Nephron progenitor cell (in vitro differentiated cells): ENCODE data around the gene TMEM255B.

Experiments
- DNase-seq: peaks from one replicate; pipeline ENCODE4 v3.0.0; 2021
- H3K27ac Mint-ChIP-seq: 2 replicates; pipeline ENCODE4 v1.8.0; 2021; ENCODE audit warnings: mild to moderate bottlenecking, moderate library complexity, mixed read lengths
- H3K27me3 Mint-ChIP-seq: 2 replicates; pipeline ENCODE4 v1.8.0; 2021; ENCODE audit warnings: mild to moderate bottlenecking, low read depth, mixed read lengths; ENCODE audit not compliant: poor library complexity
- H3K36me3 Mint-ChIP-seq: 2 replicates; pipeline ENCODE4 v1.8.0; 2021; ENCODE audit warnings: low read depth, mixed read lengths
- H3K4me1 Mint-ChIP-seq: 2 replicates; pipeline ENCODE4 v1.8.0; 2021; ENCODE audit warnings: mixed read lengths
- H3K4me3 Mint-ChIP-seq: 2 replicates; pipeline ENCODE4 v1.8.0; 2021; ENCODE audit warnings: mild to moderate bottlenecking, moderate library complexity, mixed read lengths
- H3K9me3 Mint-ChIP-seq: 2 replicates; pipeline ENCODE4 v1.8.0; 2021; ENCODE audit warnings: mild to moderate bottlenecking, moderate library complexity, mixed read lengths
- TF ChIP-seq, protein P1 (sequence below): fragments of 200-600 bp; sonication (generic); IDR thresholded peaks from 2 replicates; pipeline ENCODE4 v1.5.0; 2021; ENCODE audit warnings: antibody characterized with exemption

TMEM255B gene

GRCh38 chr13:113763961-113764792 lies 5.2 kb downstream of the TMEM255B start:
- H3K36me3 Mint-ChIP-seq, result no peaks in the 10 kb centered on the region
- H3K27me3 Mint-ChIP-seq, result peaks cover 67% of the 10 kb centered on the region
- peaks cover 7% of the 10 kb centered on the region for H3K4me1 Mint-ChIP-seq
- no peak for DNase-seq
- H3K27ac Mint-ChIP-seq, result no peak overlapping the region
- H3K4me3 Mint-ChIP-seq, result no peak overlapping the region
- TF ChIP-seq, protein P1, sequence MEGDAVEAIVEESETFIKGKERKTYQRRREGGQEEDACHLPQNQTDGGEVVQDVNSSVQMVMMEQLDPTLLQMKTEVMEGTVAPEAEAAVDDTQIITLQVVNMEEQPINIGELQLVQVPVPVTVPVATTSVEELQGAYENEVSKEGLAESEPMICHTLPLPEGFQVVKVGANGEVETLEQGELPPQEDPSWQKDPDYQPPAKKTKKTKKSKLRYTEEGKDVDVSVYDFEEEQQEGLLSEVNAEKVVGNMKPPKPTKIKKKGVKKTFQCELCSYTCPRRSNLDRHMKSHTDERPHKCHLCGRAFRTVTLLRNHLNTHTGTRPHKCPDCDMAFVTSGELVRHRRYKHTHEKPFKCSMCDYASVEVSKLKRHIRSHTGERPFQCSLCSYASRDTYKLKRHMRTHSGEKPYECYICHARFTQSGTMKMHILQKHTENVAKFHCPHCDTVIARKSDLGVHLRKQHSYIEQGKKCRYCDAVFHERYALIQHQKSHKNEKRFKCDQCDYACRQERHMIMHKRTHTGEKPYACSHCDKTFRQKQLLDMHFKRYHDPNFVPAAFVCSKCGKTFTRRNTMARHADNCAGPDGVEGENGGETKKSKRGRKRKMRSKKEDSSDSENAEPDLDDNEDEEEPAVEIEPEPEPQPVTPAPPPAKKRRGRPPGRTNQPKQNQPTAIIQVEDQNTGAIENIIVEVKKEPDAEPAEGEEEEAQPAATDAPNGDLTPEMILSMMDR, result no peak
- no peaks in the 10 kb centered on the region for H3K9me3 Mint-ChIP-seq

DNA sequence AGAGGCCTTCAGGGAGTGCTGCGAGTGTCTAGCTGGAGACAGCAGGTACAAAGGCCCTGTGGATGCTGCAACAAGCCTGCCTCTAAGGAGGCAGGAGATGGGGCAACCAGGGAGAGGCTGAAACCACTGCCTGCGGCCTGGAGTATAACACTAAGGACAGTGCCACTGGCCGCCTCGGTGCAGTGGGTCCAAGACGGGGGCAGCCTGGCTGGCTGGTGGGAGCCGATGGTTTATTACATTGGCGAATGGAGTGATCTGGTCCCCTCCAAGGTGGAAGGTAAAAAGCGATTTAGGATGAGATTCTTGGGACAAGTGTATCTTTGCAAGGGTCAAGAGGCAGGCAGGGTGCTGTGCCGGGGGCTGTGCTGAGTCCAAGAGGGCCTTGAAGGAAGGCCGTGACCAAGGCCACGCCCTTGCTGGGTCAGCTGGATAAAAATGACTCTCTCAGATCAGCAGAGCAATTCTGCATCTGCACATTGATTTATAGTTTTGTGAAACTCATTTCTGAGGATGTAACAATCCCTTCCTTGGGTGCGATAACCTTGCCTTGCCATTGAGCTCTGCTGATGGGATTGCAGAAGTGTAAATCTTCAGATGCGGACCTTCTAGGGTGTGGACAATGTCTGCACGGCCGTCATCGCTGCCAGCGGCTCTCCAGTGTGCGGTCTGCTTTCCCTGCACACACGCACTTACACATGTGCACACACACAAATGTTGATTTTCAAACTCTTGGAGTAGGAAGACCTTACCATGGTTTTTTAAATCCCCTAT lies 6.0 kb downstream of the TMEM255B start:
- H3K4me1 Mint-ChIP-seq, result peaks cover 4% of the 10 kb centered on the region
- no peak for DNase-seq
- no peaks in the 10 kb centered on the region for H3K36me3 Mint-ChIP-seq
- TF ChIP-seq, protein P1, result no peak
- H3K4me3 Mint-ChIP-seq, result no peak overlapping the region
- H3K9me3 Mint-ChIP-seq, result no peaks in the 10 kb centered on the region
- H3K27me3 Mint-ChIP-seq, result peaks cover 59% of the 10 kb centered on the region
- no peak overlapping the region for H3K27ac Mint-ChIP-seq

DNA sequence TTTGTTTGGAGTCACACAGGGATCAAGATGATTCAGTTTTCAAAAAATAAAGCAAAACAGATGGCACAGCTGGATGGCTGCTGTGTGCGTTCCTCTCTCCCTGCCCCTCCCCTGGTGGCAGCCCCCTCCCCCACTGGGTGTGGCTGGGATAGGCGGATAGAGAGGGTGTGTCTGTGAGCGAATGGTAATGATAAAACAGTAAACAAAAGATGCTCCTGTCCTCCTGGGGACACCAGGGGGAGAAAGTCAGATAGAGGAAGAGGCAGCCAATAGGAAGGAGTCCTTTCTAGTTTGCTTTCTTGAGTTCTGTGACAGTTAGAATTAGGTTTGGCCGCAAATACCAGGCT lies 6.5 kb downstream of the TMEM255B start:
- DNase-seq, result no peak
- H3K9me3 Mint-ChIP-seq, result no peaks in the 10 kb centered on the region
- H3K36me3 Mint-ChIP-seq, result no peaks in the 10 kb centered on the region
- H3K27ac Mint-ChIP-seq, result no peak overlapping the region
- no peak overlapping the region for H3K4me3 Mint-ChIP-seq
- H3K27me3 Mint-ChIP-seq, result peaks cover 57% of the 10 kb centered on the region
- H3K4me1 Mint-ChIP-seq, result peaks cover 9% of the 10 kb centered on the region
- TF ChIP-seq, protein P1, result no peak

- no peaks in the 10 kb centered on the region for H3K36me3 Mint-ChIP-seq
- no peak for DNase-seq
- peaks cover 9% of the 10 kb centered on the region for H3K4me1 Mint-ChIP-seq
- no peak overlapping the region for H3K4me3 Mint-ChIP-seq
- H3K9me3 Mint-ChIP-seq, result no peaks in the 10 kb centered on the region
- H3K27ac Mint-ChIP-seq, result no peak overlapping the region
- TF ChIP-seq, protein P1, result no peak
- H3K27me3 Mint-ChIP-seq, result peaks cover 50% of the 10 kb centered on the region
Observed at GRCh38 chr13:113766035-113766800, 7.2 kb downstream of the TMEM255B start.

GRCh38 chr13:113767366-113767765 lies 8.3 kb downstream of the TMEM255B start:
- no peak for DNase-seq
- Mint-ChIP-seq H3K27ac (no peak overlapping the region), H3K36me3 (no peaks in the 10 kb centered on the region)

More at GRCh38 chr13:113767366-113767765, 8.3 kb downstream of the TMEM255B start:
- H3K27me3 Mint-ChIP-seq, result peaks cover 44% of the 10 kb centered on the region
- peaks cover 9% of the 10 kb centered on the region for H3K4me1 Mint-ChIP-seq
- peaks cover 6% of the 10 kb centered on the region for H3K9me3 Mint-ChIP-seq
- TF ChIP-seq, protein P1, result no peak
- H3K4me3 Mint-ChIP-seq, result no peak overlapping the region
